LNCaP clone FGC (cell line): Measurements from ENCODE around the gene PLEKHA5.

Experiments used
- DNase-seq: peaks from one replicate; pipeline ENCODE4 v3.0.0-alpha.2; 2011; ENCODE audit warnings: low read depth
- H3K4me3 ChIP-seq: 2 replicates; pipeline ENCODE4 v1.5.1; 2011; ENCODE audit warnings: mild to moderate bottlenecking, low read depth, low read length, control low read depth
- CTCF ChIP-seq: IDR thresholded peaks from 2 replicates; pipeline ENCODE4 v1.5.1; 2012; ENCODE audit warnings: mild to moderate bottlenecking; ENCODE audit not compliant: control insufficient read depth, insufficient read depth; ENCODE audit errors: extremely low read depth

The PLEKHA5 gene

GRCh38 chr12:19212245-19212644, 82.7 kb downstream of the PLEKHA5 start:
- DNase-seq, result no peak
- no peak for TF ChIP-seq CTCF
- H3K4me3 ChIP-seq, result no peak overlapping the region

GRCh38 chr12:19214020-19214419, 84.5 kb downstream of the PLEKHA5 start:
- no peak overlapping the region for H3K4me3 ChIP-seq
- no peak for TF ChIP-seq CTCF

GRCh38 chr12:19215115-19215514, 85.6 kb downstream of the PLEKHA5 start:
- DNase-seq, result no peak
- H3K4me3 ChIP-seq, result no peak overlapping the region
- no peak for TF ChIP-seq CTCF

More at GRCh38 chr12:19214020-19214419, 84.5 kb downstream of the PLEKHA5 start:
- no peak for DNase-seq

GRCh38 chr12:19217446-19217845, 87.9 kb downstream of the PLEKHA5 start:
- no peak overlapping the region for H3K4me3 ChIP-seq
- TF ChIP-seq CTCF, result no peak
- peak; percentile 57 for DNase-seq

GRCh38 chr12:19220205-19220604, 90.7 kb downstream of the PLEKHA5 start:
- DNase-seq, result no peak
- no peak for TF ChIP-seq CTCF
- H3K4me3 ChIP-seq, result no peak overlapping the region

- no peak for DNase-seq
- TF ChIP-seq CTCF, result no peak
- H3K4me3 ChIP-seq, result no peak overlapping the region
Measured at GRCh38 chr12:19220852-19221466, 91.4 kb downstream of the PLEKHA5 start.

- no peak for TF ChIP-seq CTCF
- DNase-seq, result no peak
- no peak overlapping the region for H3K4me3 ChIP-seq
Measured at GRCh38 chr12:19222558-19222957, 93.0 kb downstream of the PLEKHA5 start.
